ENCODE measurements around the gene LPIN1. TPM values are rescaled to one million over a fixed set of nuclear protein-coding genes. Genes with fewer than 3 reads are reported as not detected.
A peak's percentile ranks its signal among the peaks of the same experiment; 100 is the strongest.
"Not testable (repeated sequence)": the region's sequence is repeated elsewhere in the genome, so short reads cannot be mapped to it uniquely, and the experiment has no call there.

Gene LPIN1
- total and polyA plus RNA-seq, 4 donors: 4.4 to 54.0 (median 23.0) TPM

DNA sequence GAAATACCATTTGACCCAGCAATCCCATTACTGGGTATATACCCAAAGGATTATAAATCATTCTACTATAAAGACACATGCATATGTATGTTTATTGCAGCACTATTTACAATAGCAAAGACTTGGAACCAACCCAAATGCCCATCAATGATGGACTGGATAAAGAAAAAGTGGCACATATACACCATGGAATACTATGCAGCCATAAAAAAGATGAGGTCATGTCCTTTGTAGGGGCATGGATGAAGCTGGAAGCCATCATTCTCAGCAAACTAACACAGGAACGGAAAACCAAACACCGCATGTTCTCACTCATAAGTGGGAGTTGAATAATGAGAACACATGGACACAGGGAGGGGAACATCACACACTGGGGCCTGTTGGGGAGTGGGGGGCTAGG lies 8.6 kb upstream of the LPIN1 start:
- H3K4me3 ChIP-seq (ENCODE audit: low read length in 2 of 2); H3K4me1 ChIP-seq (ENCODE audit: control insufficient read depth in 1 of 2, insufficient read depth in 2 of 2, low read length in 2 of 2); H3K27me3 ChIP-seq (ENCODE audit: control insufficient read depth in 1 of 2, insufficient read depth in 2 of 2, low read length in 1 of 2); H3K27ac ChIP-seq (ENCODE audit: low read depth in 1 of 2, low read length in 2 of 2); H3K9me3 ChIP-seq (ENCODE audit: control insufficient read depth, low read length); DNase-seq; H3K36me3 ChIP-seq (ENCODE audit: control insufficient read depth in 1 of 2, insufficient read depth in 2 of 2, low read length in 1 of 2); intact Hi-C loops (cut with DNase I); ATAC-seq (ENCODE audit: low FRiP score): not testable (repeated sequence)
- 89 to 94% methylated on average over 2 of the region's 2 CpGs for WGBS, 2 donors

DNA sequence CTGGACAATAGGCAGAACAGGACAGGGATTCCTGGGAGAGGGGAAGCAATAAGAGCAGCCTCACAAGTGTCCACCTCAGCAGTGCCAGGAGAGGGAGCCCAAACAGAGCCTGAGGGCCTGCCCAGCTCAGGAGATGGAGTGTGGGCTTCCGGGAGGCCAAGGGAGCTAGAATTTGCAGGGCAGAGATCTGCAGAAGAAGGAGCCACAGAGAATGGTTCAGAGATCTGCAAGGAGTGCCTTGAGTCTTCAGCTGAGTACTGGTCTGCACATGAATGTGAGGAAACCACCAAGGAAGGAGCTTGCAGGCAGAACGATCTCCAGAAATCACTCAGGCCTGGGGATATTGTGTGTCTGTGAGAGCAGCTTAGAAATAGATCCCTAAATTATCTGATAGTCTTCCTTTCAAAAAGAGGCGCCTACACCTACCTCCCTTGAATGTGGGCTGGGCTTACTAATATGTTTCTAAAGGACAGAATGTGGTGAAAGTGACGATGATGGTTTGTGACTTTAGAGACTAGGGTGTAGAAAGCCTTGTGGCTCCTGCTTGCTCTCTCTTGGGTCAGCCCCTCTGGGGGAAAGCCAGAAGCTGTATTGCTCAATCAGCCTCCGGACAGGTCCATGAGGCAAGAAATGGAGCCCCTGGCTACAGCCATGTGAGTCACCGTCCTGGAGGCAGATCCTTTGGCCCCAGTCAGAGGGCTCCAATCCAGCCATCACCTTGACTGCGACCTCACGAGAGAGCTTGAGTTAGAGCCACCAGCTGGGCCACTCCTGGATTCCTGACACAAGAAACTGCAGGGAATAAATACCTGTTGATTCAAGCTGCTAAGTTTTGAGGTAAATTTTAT lies 7.6 kb upstream of the LPIN1 start:
- no peak overlapping the region for H3K27ac ChIP-seq (ENCODE audit: low read depth in 1 of 2, low read length in 2 of 2)
- DNase-seq: peak; percentile 88 to 90
- peak; percentile 86 for ATAC-seq (ENCODE audit: low FRiP score)
- no peaks in the 10 kb centered on the region for H3K36me3 ChIP-seq (ENCODE audit: control insufficient read depth in 1 of 2, insufficient read depth in 2 of 2, low read length in 1 of 2)
- 45 to 53% methylated on average over 8 of the region's 8 CpGs for WGBS, 2 donors
- H3K4me3 ChIP-seq (ENCODE audit: low read length in 2 of 2): no peak overlapping the region
- no peaks in the 10 kb centered on the region for H3K9me3 ChIP-seq (ENCODE audit: control insufficient read depth, low read length)
- no peaks in the 10 kb centered on the region for H3K4me1 ChIP-seq (ENCODE audit: control insufficient read depth in 1 of 2, insufficient read depth in 2 of 2, low read length in 2 of 2)
- intact Hi-C loops (cut with DNase I): no loop called here
- no peaks in the 10 kb centered on the region for H3K27me3 ChIP-seq (ENCODE audit: control insufficient read depth in 1 of 2, insufficient read depth in 2 of 2, low read length in 1 of 2)

DNA sequence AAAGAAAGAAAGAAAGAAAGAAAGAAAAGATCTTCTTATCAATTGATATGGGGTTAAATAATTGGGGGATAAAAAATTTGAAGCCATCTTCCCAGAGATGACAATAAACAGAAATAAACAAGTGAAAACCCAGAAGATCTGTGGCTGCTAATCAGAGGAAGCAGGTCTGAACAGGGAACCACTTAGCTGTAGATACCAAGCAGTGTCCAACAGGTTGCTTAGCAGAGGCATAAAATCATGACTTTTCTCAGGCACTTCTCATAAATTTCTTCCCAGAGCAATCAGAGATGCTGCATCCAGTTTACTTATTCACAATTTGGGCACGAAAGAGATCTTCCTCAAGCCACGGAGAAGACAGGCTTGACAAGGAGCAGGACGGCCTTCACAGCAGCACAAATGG lies 5.7 kb upstream of the LPIN1 start:
- 75 to 83% methylated on average over 3 of the region's 3 CpGs for WGBS, 2 donors
- ATAC-seq (ENCODE audit: low FRiP score) (no peak), DNase-seq (no peak)
- Histone ChIP-seq H3K27ac (ENCODE audit: low read depth in 1 of 2, low read length in 2 of 2) (no peak overlapping the region), H3K4me3 (ENCODE audit: low read length in 2 of 2) (no peak overlapping the region), H3K9me3 (ENCODE audit: control insufficient read depth, low read length) (no peaks in the 10 kb centered on the region), H3K36me3 (ENCODE audit: control insufficient read depth in 1 of 2, insufficient read depth in 2 of 2, low read length in 1 of 2) (no peaks in the 10 kb centered on the region), H3K27me3 (ENCODE audit: control insufficient read depth in 1 of 2, insufficient read depth in 2 of 2, low read length in 1 of 2) (no peaks in the 10 kb centered on the region), H3K4me1 (ENCODE audit: control insufficient read depth in 1 of 2, insufficient read depth in 2 of 2, low read length in 2 of 2) (no peaks in the 10 kb centered on the region)
- intact Hi-C loops (cut with DNase I): no loop called here

DNA sequence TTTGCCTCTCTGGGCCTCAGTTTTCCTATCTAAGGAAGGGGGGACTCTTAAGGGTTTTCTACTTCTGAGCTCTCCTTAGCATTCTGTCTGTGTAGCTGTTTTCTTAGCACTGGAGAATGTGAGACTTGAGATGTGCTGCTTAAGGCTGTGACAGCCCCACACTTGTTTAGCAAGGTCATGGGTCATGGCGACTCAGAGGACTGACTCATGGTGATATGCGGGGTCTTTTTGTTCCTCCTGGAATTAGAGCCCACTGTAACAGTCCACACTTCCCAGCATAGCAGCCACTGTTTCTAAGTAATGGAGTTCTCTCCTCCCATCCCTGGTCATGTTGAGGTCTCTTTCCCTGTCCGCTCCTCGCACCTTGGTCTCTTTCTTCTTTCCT lies 4.1 kb upstream of the LPIN1 start:
- no peaks in the 10 kb centered on the region for H3K36me3 ChIP-seq (ENCODE audit: control insufficient read depth in 1 of 2, insufficient read depth in 2 of 2, low read length in 1 of 2)
- no peak for ATAC-seq (ENCODE audit: low FRiP score)
- no peak overlapping the region for H3K27ac ChIP-seq (ENCODE audit: low read depth in 1 of 2, low read length in 2 of 2)
- no peaks in the 10 kb centered on the region for H3K9me3 ChIP-seq (ENCODE audit: control insufficient read depth, low read length)
- no peak overlapping the region for H3K4me3 ChIP-seq (ENCODE audit: low read length in 2 of 2)
- 93 to 97% methylated on average over 4 of the region's 4 CpGs for WGBS, 2 donors
- intact Hi-C loops (cut with DNase I): no loop called here
- peaks cover 0 to 1% of the 10 kb centered on the region in 2 donors for H3K4me1 ChIP-seq (ENCODE audit: control insufficient read depth in 1 of 2, insufficient read depth in 2 of 2, low read length in 2 of 2)
- no peak for DNase-seq
- H3K27me3 ChIP-seq (ENCODE audit: control insufficient read depth in 1 of 2, insufficient read depth in 2 of 2, low read length in 1 of 2): no peaks in the 10 kb centered on the region

DNA sequence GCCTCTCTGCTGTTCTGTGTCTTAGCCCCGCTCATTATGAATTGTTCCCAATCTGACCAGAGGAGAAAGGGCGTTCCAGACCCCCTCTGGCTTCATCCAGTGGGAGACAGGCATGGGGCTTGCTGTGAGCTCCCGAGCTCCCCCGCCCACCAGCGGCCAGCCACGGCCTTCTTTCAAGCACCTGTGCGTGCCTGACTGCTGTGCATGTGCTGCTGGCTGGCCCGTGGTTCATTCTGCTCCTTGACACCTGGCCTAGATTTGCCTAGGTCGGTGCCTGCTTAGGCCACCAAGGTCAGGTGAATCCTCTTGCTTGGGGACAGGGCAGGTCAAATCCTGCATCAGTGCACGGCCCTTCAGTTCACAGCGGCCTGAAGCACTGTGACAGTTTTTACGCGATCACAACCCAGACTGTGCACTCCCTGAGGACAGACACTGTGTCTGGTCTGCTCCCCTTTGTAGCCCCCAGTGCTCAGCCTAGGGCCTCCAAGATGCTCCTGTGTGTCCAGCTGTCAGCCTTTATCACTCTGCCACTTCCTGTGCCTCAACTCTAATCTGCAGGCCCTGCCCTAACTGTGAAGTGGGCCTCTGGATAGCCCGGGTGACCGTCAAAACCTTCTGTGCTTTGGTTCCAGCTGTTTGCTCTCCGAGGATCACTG lies 3.6 kb upstream of the LPIN1 start:
- Histone ChIP-seq H3K4me3 (ENCODE audit: low read length in 2 of 2) (no peak overlapping the region), H3K27ac (ENCODE audit: low read depth in 1 of 2, low read length in 2 of 2) (no peak overlapping the region), H3K9me3 (ENCODE audit: control insufficient read depth, low read length) (no peaks in the 10 kb centered on the region), H3K27me3 (ENCODE audit: control insufficient read depth in 1 of 2, insufficient read depth in 2 of 2, low read length in 1 of 2) (no peaks in the 10 kb centered on the region), H3K36me3 (ENCODE audit: control insufficient read depth in 1 of 2, insufficient read depth in 2 of 2, low read length in 1 of 2) (no peaks in the 10 kb centered on the region), H3K4me1 (ENCODE audit: control insufficient read depth in 1 of 2, insufficient read depth in 2 of 2, low read length in 2 of 2) (peaks cover 0 to 4% of the 10 kb centered on the region in 2 donors)
- ATAC-seq (ENCODE audit: low FRiP score) (no peak), DNase-seq (peak in 1 of 2 donors; percentile 47)
- whole genome bisulfite sequencing, 2 donors: 95 to 96% methylated on average over 16 of the region's 16 CpGs
- intact Hi-C loops (cut with DNase I): no loop called here

DNA sequence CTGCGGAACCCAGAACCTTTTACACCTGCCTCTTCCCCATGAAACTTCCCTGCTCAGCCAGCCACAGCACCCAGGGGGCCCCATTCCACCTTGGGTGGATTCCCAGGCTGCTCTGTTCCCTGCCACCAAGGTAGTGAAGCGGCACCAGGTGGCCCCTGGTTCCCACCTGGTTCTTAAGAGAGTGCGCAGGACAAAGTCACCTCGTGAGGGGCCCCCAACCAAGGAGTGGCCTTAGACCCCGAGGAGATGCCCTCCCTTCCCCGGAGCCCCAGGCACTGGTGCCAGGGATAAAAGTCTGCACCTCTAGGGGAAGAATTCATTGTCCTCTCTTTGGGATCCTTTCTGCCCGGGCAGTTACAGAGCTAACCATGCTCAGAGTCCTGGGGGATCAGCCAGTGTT lies 3.1 kb upstream of the LPIN1 start:
- no peak for ATAC-seq (ENCODE audit: low FRiP score)
- Histone ChIP-seq H3K27ac (ENCODE audit: low read depth in 1 of 2, low read length in 2 of 2) (no peak overlapping the region), H3K4me3 (ENCODE audit: low read length in 2 of 2) (no peak overlapping the region), H3K4me1 (ENCODE audit: control insufficient read depth in 1 of 2, insufficient read depth in 2 of 2, low read length in 2 of 2) (peaks cover 0 to 5% of the 10 kb centered on the region in 2 donors), H3K27me3 (ENCODE audit: control insufficient read depth in 1 of 2, insufficient read depth in 2 of 2, low read length in 1 of 2) (no peaks in the 10 kb centered on the region), H3K9me3 (ENCODE audit: control insufficient read depth, low read length) (no peaks in the 10 kb centered on the region), H3K36me3 (ENCODE audit: control insufficient read depth in 1 of 2, insufficient read depth in 2 of 2, low read length in 1 of 2) (no peaks in the 10 kb centered on the region)
- peak in 1 of 2 donors; percentile 55 for DNase-seq
- intact Hi-C loops (cut with DNase I): no loop called here
- WGBS, 2 donors: 81 to 85% methylated on average over 7 of the region's 7 CpGs

- ATAC-seq (ENCODE audit: low FRiP score): peak; percentile 94
- DNase-seq: peak; percentile 97
- Histone ChIP-seq H3K4me1 (ENCODE audit: control insufficient read depth in 1 of 2, insufficient read depth in 2 of 2, low read length in 2 of 2) (peaks cover 0 to 5% of the 10 kb centered on the region in 2 donors), H3K27me3 (ENCODE audit: control insufficient read depth in 1 of 2, insufficient read depth in 2 of 2, low read length in 1 of 2) (no peaks in the 10 kb centered on the region), H3K36me3 (ENCODE audit: control insufficient read depth in 1 of 2, insufficient read depth in 2 of 2, low read length in 1 of 2) (no peaks in the 10 kb centered on the region), H3K27ac (ENCODE audit: low read depth in 1 of 2, low read length in 2 of 2) (no peak overlapping the region), H3K4me3 (ENCODE audit: low read length in 2 of 2) (peak overlapping the region in 1 of 2 donors; percentile 31), H3K9me3 (ENCODE audit: control insufficient read depth, low read length) (no peaks in the 10 kb centered on the region)
- WGBS, 2 donors: 12 to 13% methylated on average over 10 of the region's 10 CpGs
- intact Hi-C loops (cut with DNase I): no loop called here
Measured at GRCh38 chr2:11743846-11744553, 2.4 kb upstream of the LPIN1 start.

DNA sequence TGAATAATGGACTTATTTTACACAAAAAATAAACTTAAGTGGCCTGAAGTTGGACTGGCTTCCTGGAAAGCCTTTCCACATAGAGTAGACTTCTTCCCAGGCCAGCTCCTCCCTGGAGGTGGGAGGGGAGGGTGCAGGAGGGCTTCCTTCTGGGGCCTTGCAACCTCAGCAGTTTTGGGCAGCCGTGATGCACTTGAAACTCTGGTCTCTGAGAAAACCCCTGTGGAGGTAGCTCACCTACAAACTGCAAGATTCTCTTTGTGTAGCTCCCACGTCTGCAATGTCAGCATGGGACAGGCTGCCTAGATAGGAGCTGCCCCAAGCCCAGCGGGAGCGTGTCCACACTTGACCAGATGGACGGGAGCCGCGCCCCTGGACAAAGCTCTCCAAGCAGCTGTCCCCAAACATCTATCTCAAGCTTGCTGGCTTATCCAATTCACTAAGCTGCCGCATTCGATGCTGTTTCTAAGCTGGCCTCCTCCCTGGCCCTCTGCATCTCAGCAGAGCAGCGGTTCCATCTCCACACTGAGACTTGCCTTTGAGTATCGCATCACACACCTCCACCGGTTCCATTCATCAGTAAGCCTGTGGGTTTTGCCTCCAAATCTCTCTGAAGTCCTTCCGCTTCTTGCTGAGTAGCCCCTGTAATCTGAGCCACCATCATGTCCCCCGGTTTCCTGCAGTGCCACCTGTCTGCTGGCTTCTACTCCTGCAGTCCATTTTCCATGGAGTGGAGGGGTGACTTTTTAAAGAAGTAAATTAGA lies 1.6 kb upstream of the LPIN1 start:
- no peak for ATAC-seq (ENCODE audit: low FRiP score)
- peaks cover 0 to 5% of the 10 kb centered on the region in 2 donors for H3K4me1 ChIP-seq (ENCODE audit: control insufficient read depth in 1 of 2, insufficient read depth in 2 of 2, low read length in 2 of 2)
- H3K36me3 ChIP-seq (ENCODE audit: control insufficient read depth in 1 of 2, insufficient read depth in 2 of 2, low read length in 1 of 2): no peaks in the 10 kb centered on the region
- WGBS, 2 donors: 73 to 81% methylated on average over 14 of the region's 14 CpGs
- H3K9me3 ChIP-seq (ENCODE audit: control insufficient read depth, low read length): no peaks in the 10 kb centered on the region
- intact Hi-C loops (cut with DNase I): loop anchor here in 1 of 2 donors (5.0 kb wide), 2 partner anchors 33 to 48 kb away; no protein-coding TSS in a partner anchor
- no peak overlapping the region for H3K27ac ChIP-seq (ENCODE audit: low read depth in 1 of 2, low read length in 2 of 2)
- peak in 1 of 2 donors; percentile 57 for DNase-seq
- H3K4me3 ChIP-seq (ENCODE audit: low read length in 2 of 2): peak overlapping the region in 1 of 2 donors; percentile 31
- no peaks in the 10 kb centered on the region for H3K27me3 ChIP-seq (ENCODE audit: control insufficient read depth in 1 of 2, insufficient read depth in 2 of 2, low read length in 1 of 2)
